PC-3 (cell line): ENCODE results near the gene NCR1. TPM values are rescaled to one million over a fixed set of nuclear protein-coding genes. Genes with fewer than 3 reads are reported as not detected.

Source experiments
- ATAC-seq: fragments of 200-7000 bp; cut with Tn5 transposase; 2 replicates; pipeline ENCODE4 v1.9.1; 2020; ENCODE audit warnings: mild to moderate bottlenecking, moderate library complexity
- BruUV-seq: library from RNA; stranded (reverse); fragments of 400-500 nt; replicated peaks from 2 replicates; lab custom pipeline; 2021; lab: Mats Ljungman, UMichigan
- CTCF ChIA-PET: fragments of 300-600 bp; sonication (Branson Sonifier 250); formaldehyde crosslinking; loops from one replicate; lab custom pipeline; 2022; ENCODE audit warnings: antibody characterized with exemption; lab: Charles Lee
- POLR2A ChIA-PET: fragments of 300-600 bp; sonication (Branson Sonifier 250); formaldehyde crosslinking; loops from one replicate; lab custom pipeline; 2022; ENCODE audit warnings: antibody characterized with exemption; ENCODE audit not compliant: unreplicated experiment; lab: Charles Lee
- DNase-seq: peaks from one replicate; pipeline ENCODE4 v3.0.0-alpha.2; 2015
- H2AFZ ChIP-seq: fragments of 300-600 bp; sonication (generic); 2 replicates; pipeline ENCODE4 v1.6.0; 2016; ENCODE audit warnings: antibody characterized with exemption, low read length
- H3F3A ChIP-seq: fragments of 300-600 bp; sonication (generic); one replicate; pipeline ENCODE4 v1.6.0; 2017; ENCODE audit warnings: antibody characterized with exemption, low read length, control low read depth, mild to moderate bottlenecking; ENCODE audit not compliant: unreplicated experiment
- H3K27ac ChIP-seq: fragments of 300-600 bp; sonication (generic); 2 replicates; pipeline ENCODE4 v1.5.1; 2016; ENCODE audit warnings: mild to moderate bottlenecking, low read length
- H3K27me3 ChIP-seq: fragments of 300-600 bp; sonication (generic); 2 replicates; pipeline ENCODE4 v1.6.1; 2016; ENCODE audit warnings: low read length, mixed read lengths
- H3K36me3 ChIP-seq: fragments of 300-600 bp; sonication (generic); 2 replicates; pipeline ENCODE4 v1.6.1; 2016; ENCODE audit warnings: low read depth, mixed run types, low read length, mixed read lengths
- H3K4me1 ChIP-seq: fragments of 300-600 bp; sonication (generic); 2 replicates; pipeline ENCODE4 v1.5.1; 2016; ENCODE audit warnings: low read length; ENCODE audit not compliant: insufficient read depth
- H3K4me2 ChIP-seq: fragments of 300-600 bp; sonication (generic); 2 replicates; pipeline ENCODE4 v1.6.0; 2016; ENCODE audit warnings: low read length
- H3K4me3 ChIP-seq: fragments of 300-600 bp; sonication (generic); 2 replicates; pipeline ENCODE4 v1.5.1; 2016; ENCODE audit warnings: mild to moderate bottlenecking, low read length, mixed read lengths
- H3K79me2 ChIP-seq: fragments of 300-600 bp; sonication (generic); 2 replicates; pipeline ENCODE4 v1.6.1; 2017; ENCODE audit warnings: low read length, mixed read lengths
- H3K9ac ChIP-seq: fragments of 300-600 bp; sonication (generic); 2 replicates; pipeline ENCODE4 v1.6.0; 2016; ENCODE audit warnings: mild to moderate bottlenecking, low read length
- H3K9me2 ChIP-seq: fragments of 300-600 bp; sonication (generic); replicated peaks from 2 replicates; pipeline ENCODE4 v1.6.1; 2016; ENCODE audit warnings: mixed run types, low read length, mixed read lengths
- H3K9me3 ChIP-seq: fragments of 300-600 bp; sonication (generic); 2 replicates; pipeline ENCODE4 v1.6.1; 2016; ENCODE audit warnings: low read length, mixed read lengths
- H4K20me1 ChIP-seq: fragments of 300-600 bp; sonication (generic); 2 replicates; pipeline ENCODE4 v1.6.1; 2016; ENCODE audit warnings: low read length, mixed read lengths
- EZH2 ChIP-seq: fragments of 300-600 bp; sonication (generic); IDR thresholded peaks from one replicate; pipeline ENCODE4 v1.6.1; 2017; ENCODE audit warnings: antibody characterized with exemption, mild to moderate bottlenecking, low read length; ENCODE audit not compliant: unreplicated experiment
- EZH2phosphoT487 ChIP-seq: fragments of 300-600 bp; sonication (generic); IDR thresholded peaks from 2 replicates; pipeline ENCODE4 v1.6.1; 2018; ENCODE audit warnings: mild to moderate bottlenecking, antibody characterized with exemption, low read length, borderline replicate concordance
- intact Hi-C: fragments of 100-400 bp; cut with micrococcal nuclease; formaldehyde crosslinking; loops from 2 replicates; pipeline ENCODE4 v1.9.0; 2023
- total RNA-seq: library from RNA; depleted of rRNA; stranded (reverse); fragments of >200 nt; gene quantifications from 2 replicates; pipeline ENCODE4 v1.2.3, GENCODE V29; 2014
- TF ChIP-seq, protein P1 (sequence below): fragments of 300-600 bp; sonication (generic); conservative IDR thresholded peaks from 2 replicates; pipeline ENCODE4 v1.5.1; 2017; ENCODE audit warnings: antibody characterized with exemption, low read depth, mild to moderate bottlenecking, low read length

The NCR1 gene
- total RNA-seq, 1 experiment from 2014 or later: not detected

GRCh38 chr19:54882758-54883157 is 23.2 kb upstream of the NCR1 start:
- Histone ChIP-seq H3K9me2 (no peaks in the 10 kb centered on the region), H3K27me3 (peaks cover 35% of the 10 kb centered on the region), H3K9ac (no peak overlapping the region), H3K4me1 (no peaks in the 10 kb centered on the region), H2AFZ (peak overlapping the region; percentile 36; the same call in 1 of the 2 replicates), H3K27ac (no peak overlapping the region), H3F3A (no peaks in the 10 kb centered on the region), H3K79me2 (no peaks in the 10 kb centered on the region), H4K20me1 (no peaks in the 10 kb centered on the region), H3K9me3 (no peaks in the 10 kb centered on the region), H3K4me2 (peak overlapping the region; percentile 60), H3K4me3 (no peak overlapping the region; the same call in 1 of the 2 replicates), H3K36me3 (no peaks in the 10 kb centered on the region)
- CTCF ChIA-PET: no interaction called here
- POLR2A ChIA-PET: no interaction called here
- BruUV-seq: no TSS peak
- intact Hi-C loops: no loop called here
- DNase-seq (peak; percentile 40), ATAC-seq (peak; percentile 68)
- TF ChIP-seq, protein P1, sequence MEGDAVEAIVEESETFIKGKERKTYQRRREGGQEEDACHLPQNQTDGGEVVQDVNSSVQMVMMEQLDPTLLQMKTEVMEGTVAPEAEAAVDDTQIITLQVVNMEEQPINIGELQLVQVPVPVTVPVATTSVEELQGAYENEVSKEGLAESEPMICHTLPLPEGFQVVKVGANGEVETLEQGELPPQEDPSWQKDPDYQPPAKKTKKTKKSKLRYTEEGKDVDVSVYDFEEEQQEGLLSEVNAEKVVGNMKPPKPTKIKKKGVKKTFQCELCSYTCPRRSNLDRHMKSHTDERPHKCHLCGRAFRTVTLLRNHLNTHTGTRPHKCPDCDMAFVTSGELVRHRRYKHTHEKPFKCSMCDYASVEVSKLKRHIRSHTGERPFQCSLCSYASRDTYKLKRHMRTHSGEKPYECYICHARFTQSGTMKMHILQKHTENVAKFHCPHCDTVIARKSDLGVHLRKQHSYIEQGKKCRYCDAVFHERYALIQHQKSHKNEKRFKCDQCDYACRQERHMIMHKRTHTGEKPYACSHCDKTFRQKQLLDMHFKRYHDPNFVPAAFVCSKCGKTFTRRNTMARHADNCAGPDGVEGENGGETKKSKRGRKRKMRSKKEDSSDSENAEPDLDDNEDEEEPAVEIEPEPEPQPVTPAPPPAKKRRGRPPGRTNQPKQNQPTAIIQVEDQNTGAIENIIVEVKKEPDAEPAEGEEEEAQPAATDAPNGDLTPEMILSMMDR: peak; percentile 50; the same call in 1 of the 2 replicates
- no peak for TF ChIP-seq EZH2

DNA sequence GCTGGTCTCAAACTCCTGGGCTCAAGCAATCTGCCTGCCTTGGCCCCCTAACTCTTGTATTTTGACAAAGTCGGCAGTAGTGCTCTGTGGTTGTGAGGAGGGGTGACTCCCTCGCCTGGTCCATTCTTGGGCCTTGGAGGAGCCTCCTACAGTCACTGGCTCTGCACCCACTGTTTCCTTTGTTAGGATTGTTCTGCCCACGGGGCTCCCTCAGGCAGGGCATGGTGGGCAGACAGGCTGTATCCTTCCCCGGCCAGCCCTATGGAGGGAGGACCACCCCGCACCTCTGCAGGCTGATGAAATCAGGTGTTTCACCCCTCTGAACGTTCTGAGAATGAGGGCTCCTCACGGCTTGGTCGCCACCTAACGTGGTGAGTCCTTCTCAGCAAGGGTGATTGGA is 22.7 kb upstream of the NCR1 start:
- Histone ChIP-seq H3K4me3 (no peak overlapping the region), H3K79me2 (no peaks in the 10 kb centered on the region), H2AFZ (peak overlapping the region; percentile 36; the same call in 1 of the 2 replicates), H3F3A (no peaks in the 10 kb centered on the region), H3K36me3 (no peaks in the 10 kb centered on the region), H4K20me1 (no peaks in the 10 kb centered on the region), H3K9ac (no peak overlapping the region), H3K9me2 (no peaks in the 10 kb centered on the region), H3K27me3 (peaks cover 37% of the 10 kb centered on the region), H3K4me2 (peak overlapping the region; percentile 60; the same call in 1 of the 2 replicates), H3K4me1 (no peaks in the 10 kb centered on the region), H3K27ac (no peak overlapping the region), H3K9me3 (no peaks in the 10 kb centered on the region)
- TF ChIP-seq EZH2phosphoT487 (no peak), EZH2 (no peak)
- TF ChIP-seq, protein P1: no peak
- no TSS peak for BruUV-seq
- DNase-seq: no peak
- ChIA-PET CTCF (interaction anchor here (0.6 kb wide), 1 partner anchor 38 kb away, joined by 3 read pairs; no protein-coding TSS in a partner anchor), POLR2A (no interaction called here)
- ATAC-seq: peak; percentile 29; the same call in 1 of the 2 replicates
- intact Hi-C loops: no loop called here

DNA sequence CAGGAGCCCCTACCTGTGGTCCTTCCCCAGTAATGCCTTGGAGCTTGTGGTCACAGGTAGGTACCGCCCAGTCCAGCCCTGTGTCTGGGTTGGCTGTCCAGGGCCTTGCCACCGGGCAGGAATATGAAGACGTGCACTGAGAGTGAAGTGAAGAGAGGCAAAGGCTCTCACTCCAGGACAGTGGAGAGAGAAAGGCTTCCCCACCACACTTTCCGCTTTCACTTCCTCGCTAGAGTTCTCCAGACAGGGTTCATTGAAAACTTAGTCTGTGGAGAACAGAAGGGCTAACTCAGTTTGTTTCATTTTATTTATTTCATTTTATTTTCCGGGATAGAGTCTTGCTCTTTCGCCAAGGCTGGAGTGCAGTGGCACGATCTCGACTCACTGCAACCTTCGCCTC is 17.7 kb upstream of the NCR1 start:
- Histone ChIP-seq H3K36me3 (no peaks in the 10 kb centered on the region), H3K79me2 (no peaks in the 10 kb centered on the region), H3K9ac (no peak overlapping the region), H3K27me3 (peaks cover 25% of the 10 kb centered on the region), H3K4me1 (no peaks in the 10 kb centered on the region), H4K20me1 (no peaks in the 10 kb centered on the region), H3K27ac (no peak overlapping the region), H3K4me3 (no peak overlapping the region), H3K4me2 (no peak overlapping the region), H3F3A (no peaks in the 10 kb centered on the region), H2AFZ (no peak overlapping the region), H3K9me2 (no peaks in the 10 kb centered on the region), H3K9me3 (no peaks in the 10 kb centered on the region)
- ATAC-seq: no peak
- POLR2A ChIA-PET: no interaction called here
- DNase-seq: no peak
- intact Hi-C loops: no loop called here
- TF ChIP-seq, protein P1: no peak
- no peak for TF ChIP-seq EZH2phosphoT487
- TF ChIP-seq EZH2: no peak
- BruUV-seq: no TSS peak
- CTCF ChIA-PET: no interaction called here
